ENCODE data around the gene SETBP1.

Gene SETBP1

DNA sequence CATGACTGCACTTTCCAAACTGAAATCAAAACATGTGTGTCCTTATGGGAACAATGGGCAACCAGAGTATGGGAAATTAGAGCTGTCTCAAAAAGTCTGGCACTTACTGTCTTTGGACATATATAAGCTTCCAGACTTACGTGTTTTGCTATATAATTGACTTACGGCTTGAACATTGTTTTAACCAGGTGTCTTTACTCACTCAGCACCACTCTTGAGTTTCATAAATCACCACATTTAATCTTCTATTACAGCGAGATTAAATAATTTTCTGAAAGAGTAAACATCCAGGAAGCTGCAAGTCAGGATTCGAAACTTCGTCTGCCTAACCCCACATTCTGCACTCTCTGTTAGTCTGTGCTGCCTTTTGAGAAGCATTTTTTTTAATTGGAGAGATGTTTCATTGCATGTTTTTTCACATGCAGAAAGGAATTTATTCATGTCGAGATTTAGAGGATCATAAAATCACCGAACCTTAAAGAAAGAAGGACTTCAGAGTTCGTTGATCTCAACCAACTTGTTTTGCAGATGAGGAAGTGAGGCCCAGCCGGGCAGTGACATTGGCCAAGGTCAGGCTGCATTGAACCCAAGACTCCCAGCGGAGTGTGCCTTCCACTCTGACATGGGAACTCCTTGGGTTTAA is 137.3 kb downstream of the SETBP1 start:
- no peak for DNase-seq (ENCODE audit: low spot score)

DNA sequence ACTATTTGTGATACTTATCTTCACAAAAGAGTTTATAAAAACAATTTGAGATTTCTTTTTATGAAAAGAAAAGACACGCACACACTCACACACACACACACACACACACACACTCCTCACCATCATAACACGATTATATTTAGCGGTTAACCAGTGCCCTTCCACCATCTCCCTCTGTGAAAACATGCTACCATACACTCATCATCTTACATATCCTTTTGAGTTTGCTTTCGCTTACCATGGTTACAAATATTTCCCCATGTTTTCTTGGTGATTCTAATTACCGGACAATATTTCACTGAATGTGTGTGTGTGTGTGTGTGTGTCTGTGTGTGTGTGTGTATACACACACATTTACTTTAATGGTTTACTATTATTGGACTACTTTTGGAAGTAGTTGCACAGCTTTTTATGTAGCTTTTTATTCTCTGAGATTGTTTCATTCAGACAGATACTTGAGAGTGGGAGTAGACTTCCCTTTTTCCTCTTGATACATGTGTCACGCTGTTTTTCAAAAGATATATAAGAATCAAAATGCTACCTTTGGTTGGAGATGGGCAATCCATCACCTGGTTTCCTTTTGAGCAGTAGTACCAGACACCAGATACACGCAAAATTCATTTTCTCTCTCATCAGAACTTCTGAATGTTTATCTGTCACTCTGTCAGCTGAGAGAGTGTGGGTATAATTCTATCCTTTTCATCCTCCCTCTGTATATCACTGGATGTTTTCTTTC is 138.1 kb downstream of the SETBP1 start:
- no peak for DNase-seq (ENCODE audit: low spot score)

DNA sequence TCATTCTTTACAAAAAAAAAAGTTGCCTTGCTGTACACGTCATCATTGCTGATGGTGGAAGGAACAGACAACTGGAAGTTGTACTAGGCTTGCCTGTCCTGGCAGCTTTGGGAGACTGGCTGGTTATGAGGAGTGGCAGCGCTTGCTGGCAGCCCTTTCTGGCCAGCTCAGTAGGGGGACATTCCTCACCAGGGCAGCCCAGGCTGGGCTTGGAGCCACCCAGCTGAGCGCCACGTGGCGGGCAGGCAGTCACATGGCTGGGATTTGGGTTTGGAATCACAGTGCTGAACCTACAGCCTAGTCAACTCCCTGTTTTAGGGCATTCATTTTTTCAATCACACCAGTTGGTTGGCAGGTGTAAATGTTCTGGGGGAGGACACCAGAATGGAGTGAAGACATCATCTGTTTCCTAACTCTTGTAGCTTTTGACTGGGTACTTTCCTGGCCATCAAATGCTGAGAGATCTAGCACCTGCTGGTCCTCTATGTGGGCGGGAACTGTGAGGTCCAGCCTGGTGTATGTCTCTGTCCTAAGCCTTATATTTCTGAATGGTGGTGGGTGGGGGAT is 139.3 kb downstream of the SETBP1 start:
- no peak for DNase-seq (ENCODE audit: low spot score)

DNA sequence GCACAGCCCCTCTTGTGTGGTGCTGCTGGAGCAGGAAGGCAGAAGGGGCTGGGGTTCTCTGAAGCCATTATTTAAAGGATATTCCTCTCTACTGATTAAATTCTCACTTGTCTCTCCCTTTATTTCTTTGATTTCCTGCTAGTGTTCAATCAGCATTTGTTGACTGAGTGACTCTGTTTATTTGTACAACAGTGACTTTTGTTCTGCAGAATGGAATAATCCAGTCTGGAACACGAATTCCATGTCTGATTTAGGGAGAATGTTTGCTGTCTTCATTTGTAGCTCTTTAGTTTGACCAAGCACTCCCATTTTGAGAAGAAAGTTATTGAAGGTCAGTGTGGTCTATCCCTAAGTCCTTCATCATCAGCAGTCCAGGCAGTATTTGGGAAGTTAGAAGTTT is 141.2 kb downstream of the SETBP1 start:
- DNase-seq (ENCODE audit: low spot score): no peak

DNA sequence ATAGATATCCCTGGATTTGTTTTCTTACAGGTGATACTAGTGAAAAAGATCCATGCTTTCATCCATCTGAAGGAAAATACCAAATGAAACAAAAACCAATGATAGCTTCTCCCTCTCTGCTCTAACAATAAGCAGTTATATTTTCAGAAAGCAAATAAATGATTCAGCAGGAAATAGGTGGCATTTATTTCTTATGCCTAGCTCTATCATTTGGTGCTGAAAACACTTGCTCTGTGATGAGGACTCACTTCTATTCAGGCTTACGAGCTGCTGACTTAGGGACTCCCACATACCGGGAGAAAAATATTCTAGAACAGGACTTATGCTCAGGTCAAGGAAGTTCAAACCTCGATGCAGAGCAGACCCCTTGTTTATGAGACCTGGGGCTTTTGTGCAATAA is 142.6 kb downstream of the SETBP1 start:
- DNase-seq (ENCODE audit: low spot score): no peak

DNA sequence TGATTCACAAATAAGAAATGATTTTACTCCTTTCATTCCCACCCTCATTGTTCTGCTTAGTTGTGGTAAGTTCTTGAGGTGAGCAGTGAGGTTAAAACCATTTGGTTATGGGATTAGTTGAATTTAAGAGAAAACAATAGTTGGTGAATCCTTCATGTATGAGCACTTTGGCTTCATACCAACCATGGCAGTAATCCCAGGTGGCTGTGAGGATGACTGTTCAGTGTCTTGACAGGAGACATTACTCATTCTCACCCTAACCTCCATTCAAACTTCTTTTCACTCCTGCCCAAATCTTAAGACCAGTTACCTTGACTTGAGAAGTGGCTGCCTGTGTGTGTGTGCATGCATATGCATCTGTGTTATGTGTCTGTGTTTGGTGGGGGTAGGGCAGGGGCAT is 143.1 kb downstream of the SETBP1 start:
- no peak for DNase-seq (ENCODE audit: low spot score)

DNA sequence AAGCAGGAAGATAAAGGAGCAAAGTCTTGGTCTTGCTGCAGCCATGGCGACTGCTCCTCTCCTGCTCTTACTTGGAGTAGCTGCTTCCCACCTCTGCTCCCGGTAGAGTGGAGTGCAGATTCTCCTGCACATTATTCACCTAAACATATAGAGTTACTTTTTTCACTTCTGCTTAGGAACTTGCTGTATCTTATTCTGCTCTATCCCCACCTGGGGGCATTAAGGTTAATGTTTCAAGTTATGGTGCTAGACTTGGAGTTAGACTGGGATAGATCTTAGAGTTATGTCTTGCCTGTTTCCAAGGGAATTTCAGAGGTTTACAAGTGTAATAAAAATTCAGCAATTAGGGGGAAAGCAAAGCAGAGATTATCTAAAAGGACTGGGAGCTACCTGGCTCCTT is 144.2 kb downstream of the SETBP1 start:
- DNase-seq (ENCODE audit: low spot score): no peak

DNA sequence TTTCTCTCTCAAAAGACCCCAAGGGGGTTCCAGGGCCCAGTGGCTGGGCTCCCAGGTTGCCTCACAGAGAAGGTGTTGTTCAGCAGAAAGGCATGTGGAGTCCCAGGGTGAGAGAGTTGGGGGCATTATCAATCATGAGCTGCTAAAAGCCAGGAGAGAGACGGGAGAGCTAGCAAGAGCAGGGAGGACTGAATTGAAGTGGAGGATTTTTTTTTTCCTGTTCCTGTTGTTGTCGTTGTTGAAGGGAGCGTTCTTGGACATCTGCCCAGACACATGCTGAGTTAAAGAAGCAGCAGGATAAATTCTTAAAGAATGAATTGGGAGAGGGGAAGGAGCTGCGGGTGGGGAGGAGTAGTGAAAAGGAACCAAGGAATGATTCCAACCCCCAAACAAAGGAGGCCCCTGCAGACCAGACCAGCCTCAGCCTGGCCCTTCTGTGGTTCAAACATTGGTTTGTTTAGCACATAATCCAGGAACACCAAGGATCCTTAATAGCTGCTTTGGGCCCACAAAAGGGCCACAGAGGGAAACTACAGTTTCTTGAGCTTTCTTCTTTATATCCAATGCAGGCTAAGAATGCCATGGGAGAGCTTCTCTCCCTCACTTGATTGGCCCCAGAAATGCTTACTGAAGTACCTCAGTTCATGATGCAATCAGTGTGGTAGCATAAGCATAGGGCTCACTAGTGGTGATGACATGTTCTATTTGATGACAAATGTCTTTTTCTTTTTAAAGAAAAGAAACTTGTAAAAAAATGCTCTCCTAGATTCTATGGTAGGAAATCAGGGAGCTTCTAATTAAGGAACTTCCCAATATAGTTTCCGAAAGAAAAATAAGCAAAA is 146.0 kb downstream of the SETBP1 start:
- DNase-seq (ENCODE audit: low spot score): no peak

DNA sequence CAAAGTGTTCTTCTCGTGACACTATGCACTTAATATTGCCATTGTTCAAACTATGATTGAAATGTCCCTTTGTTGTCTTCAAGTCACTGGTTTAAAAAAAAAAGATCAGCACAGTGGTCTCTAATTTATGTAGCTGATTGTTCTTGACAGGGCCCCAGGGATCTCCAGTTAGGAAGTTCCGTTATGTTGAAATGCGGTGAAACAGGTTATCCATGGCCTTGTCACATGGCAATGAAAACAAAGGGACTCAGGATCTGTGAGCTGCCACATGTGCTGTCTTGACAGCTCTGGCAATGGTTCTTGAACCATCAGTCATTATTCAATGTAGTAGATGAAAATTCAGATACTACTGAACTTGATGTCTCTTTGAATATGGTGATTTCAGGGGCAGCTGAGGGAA is 147.4 kb downstream of the SETBP1 start:
- no peak for DNase-seq (ENCODE audit: low spot score)

DNA sequence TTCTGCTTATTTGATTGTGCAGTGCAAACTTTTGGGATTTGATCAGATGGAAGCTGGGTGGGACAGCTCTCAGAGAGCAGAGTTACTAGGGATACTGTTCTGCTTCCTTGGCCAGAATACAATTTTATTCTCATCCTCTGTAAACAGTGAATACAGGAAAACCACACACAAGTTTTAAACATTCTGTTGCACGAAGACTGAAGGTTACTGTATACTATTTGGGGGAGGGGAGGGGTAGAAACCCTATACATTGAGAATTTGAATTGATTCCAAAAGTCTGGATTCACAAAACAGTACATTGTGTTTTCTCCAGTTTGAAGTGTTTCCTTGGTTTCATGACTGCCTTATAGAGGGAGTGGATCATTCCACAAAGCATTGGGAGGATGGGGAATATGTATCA is 149.9 kb downstream of the SETBP1 start:
- DNase-seq (ENCODE audit: low spot score): no peak

DNA sequence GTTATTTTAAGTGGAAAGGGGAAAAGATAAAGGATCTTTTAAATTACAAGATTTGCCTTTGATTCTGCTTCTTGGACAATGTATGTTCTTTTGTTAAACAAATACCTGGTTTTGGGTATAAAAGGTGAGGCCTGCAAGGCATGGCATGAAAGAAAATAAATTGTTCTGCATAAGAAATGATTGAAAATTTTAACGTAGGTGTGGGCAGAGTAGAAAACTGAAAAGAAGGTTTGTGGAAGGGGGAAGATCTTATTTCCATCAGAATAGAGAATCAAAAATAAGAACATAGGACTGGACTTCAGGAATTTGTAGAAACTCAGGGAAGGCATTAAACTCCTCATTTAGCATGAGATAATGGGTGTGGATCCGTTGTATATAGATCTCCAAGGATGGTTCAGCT is 153.1 kb downstream of the SETBP1 start:
- no peak for DNase-seq (ENCODE audit: low spot score)

DNA sequence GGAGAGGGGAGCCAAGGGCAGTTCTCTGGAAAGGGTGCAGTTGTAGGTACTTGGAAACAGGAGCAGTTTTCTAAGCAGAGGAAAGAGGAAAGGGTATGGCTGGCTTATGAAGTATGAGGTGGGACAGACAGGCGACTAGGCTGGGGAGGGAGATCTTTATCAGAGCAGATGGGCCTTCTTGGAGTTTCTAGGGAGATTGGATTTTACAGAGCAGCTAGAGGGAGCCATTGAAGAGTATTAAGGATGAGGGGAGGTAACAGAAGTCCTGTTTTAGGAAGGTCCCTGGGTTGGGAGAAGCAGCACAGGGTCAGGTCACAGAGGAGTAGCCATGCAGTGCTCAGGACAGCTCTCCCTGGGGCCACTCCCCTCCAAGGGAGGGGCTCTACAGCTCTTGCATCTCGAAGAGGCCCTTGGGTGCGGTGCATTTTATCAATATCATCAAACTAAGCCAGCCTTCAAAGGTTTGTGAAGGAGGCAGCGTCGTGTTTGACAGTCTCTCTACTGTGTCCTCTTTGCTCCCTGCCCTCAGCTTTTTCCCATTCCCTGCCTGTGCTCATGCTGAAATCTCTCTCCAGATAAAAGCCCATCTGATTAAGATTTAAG is 154.3 kb downstream of the SETBP1 start:
- DNase-seq (ENCODE audit: low spot score): no peak

DNA sequence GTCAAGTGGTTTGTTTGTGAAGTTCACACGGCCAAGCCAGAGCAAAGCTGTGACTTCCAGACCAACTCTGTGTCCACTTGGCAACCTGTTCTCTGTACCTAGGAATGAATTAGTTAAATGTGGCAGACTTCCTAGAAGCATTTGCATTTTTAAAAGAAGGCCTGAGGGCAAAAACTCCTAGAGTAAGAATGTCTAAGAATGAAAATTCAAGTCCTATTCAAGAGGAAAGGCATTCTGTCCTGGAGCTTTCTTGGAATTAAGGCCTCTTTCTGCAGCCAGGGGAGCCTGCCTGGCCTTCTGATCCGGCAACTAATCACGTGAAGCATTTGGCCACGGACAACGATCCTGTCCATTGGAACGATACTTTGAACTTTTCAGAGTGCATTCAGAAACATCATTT is 155.0 kb downstream of the SETBP1 start:
- no peak for DNase-seq (ENCODE audit: low spot score)

DNA sequence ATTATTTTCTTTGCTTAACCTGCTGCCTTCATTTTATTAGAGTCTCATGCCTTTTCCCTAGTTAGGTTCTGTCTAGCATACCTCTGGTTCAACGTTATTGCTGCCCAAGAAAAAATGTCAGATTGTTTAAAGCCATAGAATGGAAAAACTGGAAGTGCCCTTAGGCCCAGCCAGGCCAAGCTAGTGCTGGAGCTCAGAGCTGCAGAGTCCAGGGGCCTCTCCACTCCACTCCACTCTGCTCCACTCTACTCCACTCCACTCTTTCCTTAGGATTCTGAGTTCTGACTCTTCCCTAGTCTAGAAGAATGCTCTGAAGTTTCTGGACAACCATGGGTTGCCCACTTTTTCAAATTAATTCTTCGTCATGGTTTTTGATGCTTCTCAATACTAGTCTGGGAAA is 155.6 kb downstream of the SETBP1 start:
- no peak for DNase-seq (ENCODE audit: low spot score)

DNA sequence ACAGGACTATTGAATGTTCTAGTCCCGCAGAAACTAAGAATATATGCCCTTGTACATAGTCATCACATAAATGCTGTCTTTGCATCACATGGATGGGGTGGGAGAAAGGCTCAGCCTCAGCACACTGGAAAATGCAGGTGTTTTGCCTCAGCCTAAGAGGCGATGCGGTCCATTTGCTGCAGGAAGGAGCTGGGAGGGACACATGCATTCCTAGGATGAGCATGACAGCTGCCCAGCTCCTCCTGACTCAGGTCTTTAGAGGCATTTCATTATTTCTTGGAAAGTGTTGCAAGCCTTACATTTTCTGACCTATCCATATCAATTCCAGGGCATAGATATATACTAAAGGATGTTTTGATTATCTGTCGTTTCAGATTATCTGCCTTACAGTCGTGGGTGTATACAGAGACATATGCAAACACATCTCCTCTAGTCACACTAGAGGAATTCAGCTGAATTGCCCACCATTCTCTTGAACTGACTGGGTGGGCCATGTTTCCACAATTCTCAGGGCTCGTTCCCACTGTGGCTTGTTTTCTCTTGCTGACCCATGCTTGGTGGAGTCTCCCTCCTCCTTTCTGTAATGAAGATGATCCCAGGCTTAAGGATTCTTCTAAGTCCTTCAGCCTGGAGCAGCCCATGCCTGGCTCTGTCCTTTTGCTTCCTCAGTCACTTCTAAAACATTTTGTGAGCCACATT is 156.9 kb downstream of the SETBP1 start:
- no peak for DNase-seq (ENCODE audit: low spot score)

DNA sequence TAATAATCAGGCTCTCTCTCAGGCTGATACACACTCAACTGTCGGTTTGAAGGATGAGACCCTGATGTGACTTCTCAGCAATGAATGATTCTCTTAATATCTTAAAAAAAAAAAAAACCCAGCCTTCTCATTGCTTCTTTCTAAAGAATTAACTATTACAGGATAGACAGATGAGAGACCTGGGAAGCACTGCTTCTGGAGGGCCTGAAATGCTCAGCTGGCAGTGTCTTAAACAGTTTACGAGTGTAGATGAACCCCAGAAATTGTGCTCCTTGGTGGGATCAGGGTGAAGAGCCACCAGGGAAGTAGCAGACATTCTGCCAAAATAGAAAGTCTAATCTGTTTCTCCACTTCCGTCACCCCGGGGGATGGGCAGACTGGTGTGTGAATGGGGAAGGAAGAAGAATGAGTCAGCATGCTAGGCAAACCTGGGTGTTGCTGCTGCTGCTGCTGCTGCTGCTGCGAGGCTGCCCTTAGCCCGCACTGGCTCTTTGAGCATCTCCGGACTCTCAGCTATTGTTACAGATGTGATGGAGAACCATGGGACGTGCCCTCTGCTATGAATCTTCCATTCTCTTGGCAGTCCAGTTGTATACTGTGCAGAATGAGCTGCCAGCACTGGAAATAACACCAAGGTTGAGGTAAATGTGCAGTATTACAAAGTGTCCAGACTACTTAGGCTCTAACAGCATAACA is 158.4 kb downstream of the SETBP1 start:
- no peak for DNase-seq (ENCODE audit: low spot score)

DNA sequence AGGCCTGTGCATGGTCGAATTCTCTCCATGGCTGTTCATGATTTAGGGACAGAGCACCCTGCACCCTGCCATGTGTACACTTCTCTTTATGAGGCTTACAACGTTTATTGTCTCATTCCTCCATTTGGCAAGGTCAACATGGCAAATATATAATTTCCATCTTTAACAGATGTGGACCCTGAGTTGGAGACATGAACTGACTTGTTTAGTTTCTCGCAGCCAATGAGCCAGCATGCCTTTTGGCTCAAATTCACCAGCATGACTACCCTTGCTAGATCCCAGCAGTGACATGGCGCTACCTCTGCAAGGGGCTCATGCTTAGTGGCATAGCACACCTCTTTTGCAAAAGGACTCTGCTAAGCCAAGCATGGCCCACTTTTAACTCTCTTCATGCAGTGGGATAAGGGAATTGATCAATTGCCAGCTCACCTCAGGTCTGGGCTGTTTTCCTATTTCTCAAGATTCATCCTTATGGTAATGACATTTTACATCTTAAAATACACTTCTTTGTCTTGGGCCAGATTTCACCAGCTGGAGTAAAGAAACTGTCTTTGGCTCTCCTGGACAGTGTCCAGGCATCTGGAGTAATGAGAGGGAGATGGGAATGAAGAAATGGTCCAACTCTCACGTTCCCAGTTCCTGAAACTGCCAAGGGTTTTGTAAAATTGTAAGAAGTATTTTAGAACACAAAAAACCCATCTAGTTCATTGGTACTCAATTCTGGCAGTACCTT is 159.5 kb downstream of the SETBP1 start:
- DNase-seq (ENCODE audit: low spot score): no peak

DNA sequence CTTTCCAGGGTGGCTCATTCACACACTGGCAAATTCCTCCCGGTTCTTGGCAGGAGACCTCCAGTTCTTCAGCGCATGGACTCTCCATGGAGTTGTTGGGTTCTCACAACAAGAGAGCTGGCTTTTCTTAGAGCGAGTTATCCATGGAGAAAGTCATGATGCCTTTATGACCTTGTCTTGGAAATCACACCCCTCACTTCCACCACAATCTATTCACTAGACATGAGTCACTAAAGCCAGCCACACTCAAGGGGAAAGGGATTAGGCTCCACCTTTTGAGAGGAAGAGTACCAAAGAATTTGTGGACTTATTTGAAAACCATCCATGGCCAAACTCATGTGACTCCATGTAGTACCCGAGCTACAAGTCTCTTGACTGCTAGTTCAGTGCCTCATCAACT is 160.5 kb downstream of the SETBP1 start:
- no peak for DNase-seq (ENCODE audit: low spot score)

DNA sequence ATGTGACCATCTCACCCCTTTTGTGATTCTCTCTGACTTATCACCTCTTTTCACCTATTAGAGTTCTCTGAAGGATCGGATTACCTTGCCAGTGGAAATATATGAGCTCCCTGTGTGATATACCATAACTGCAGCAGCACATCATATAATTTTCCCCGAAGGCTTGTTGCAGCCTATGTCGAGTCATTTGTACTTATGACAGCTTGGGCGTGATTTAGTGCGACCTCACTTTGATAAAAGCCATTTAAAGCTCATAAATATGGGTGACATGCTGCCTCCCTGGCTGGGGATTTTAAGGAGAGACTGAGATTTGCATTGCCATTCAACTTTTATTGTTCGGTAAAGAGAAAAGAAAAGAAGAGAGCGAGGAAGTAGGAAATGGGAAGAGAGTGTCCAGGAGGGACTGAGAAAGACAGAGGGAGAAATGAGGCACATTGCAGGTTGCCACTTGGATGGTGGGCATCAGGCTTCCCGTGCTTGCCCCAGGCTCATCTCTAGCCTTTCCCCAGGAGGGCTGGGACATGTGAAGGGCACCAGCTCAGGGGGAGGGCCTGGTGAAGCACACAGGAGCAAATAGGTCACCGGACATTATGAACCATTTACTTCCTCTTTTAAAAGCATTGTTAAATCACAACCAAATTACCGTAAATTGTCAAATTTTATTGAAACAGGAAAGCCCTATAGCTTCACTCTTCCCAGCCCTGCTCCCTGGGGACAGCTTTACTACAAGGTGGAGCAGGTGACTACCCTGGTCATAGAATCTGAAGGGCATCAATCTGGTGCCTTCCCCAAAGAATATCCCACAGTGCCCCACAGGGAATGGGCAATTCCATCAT is 161.3 kb downstream of the SETBP1 start:
- no peak for DNase-seq (ENCODE audit: low spot score)

Measured in HuH-7.5 (cell line).